GM23338 (cell line): ENCODE data around the gene ZNF385B. TPM values are rescaled to one million over a fixed set of nuclear protein-coding genes. Genes with fewer than 3 reads are reported as not detected.

Source experiments
- ATAC-seq: fragments of 200-7000 bp; cut with Tn5 transposase; 3 replicates; pipeline ENCODE4 v1.9.1; 2020
- DNase-seq: peaks from one replicate; pipeline ENCODE4 v3.0.0-alpha.2; 2015; ENCODE audit warnings: low spot score
- H2AFZ ChIP-seq: fragments of 200-600 bp; sonication (generic); 2 replicates; pipeline ENCODE4 v1.8.0; 2016; ENCODE audit warnings: antibody characterized with exemption, mild to moderate bottlenecking, moderate library complexity
- H3F3A ChIP-seq: fragments of 200-600 bp; sonication (generic); replicated peaks from 2 replicates; pipeline ENCODE4 v1.8.0; 2017; ENCODE audit warnings: antibody characterized with exemption, mixed run types, low read depth
- H3K27ac ChIP-seq: fragments of 200-600 bp; sonication (generic); 2 replicates; pipeline ENCODE4 v1.6.1; 2016; ENCODE audit warnings: low read depth
- H3K27me3 ChIP-seq: fragments of 200-600 bp; sonication (generic); 2 replicates; pipeline ENCODE4 v1.8.0; 2016; ENCODE audit warnings: mild to moderate bottlenecking, mixed run types, moderate library complexity; ENCODE audit not compliant: insufficient read depth
- H3K36me3 ChIP-seq: fragments of 200-600 bp; sonication (generic); 2 replicates; pipeline ENCODE4 v1.8.0; 2016; ENCODE audit warnings: mild to moderate bottlenecking; ENCODE audit not compliant: insufficient read depth
- H3K4me1 ChIP-seq: fragments of 200-600 bp; sonication (generic); 2 replicates; pipeline ENCODE4 v1.8.0; 2016; ENCODE audit warnings: mild to moderate bottlenecking, moderate library complexity; ENCODE audit not compliant: insufficient read depth
- H3K4me2 ChIP-seq: fragments of 200-600 bp; sonication (generic); 2 replicates; pipeline ENCODE4 v1.7.1; 2017; ENCODE audit warnings: mixed run types
- H3K4me3 ChIP-seq: fragments of 200-600 bp; sonication (generic); 2 replicates; pipeline ENCODE4 v1.6.1; 2016; ENCODE audit warnings: mixed run types
- H3K79me2 ChIP-seq: fragments of 200-600 bp; sonication (generic); replicated peaks from 2 replicates; pipeline ENCODE4 v1.8.0; 2017; ENCODE audit warnings: mild to moderate bottlenecking; ENCODE audit not compliant: insufficient read depth
- H3K9me2 ChIP-seq: fragments of 200-600 bp; sonication (generic); 2 replicates; pipeline ENCODE4 v1.8.0; 2017; ENCODE audit not compliant: insufficient read depth
- H4K20me1 ChIP-seq: fragments of 200-600 bp; sonication (generic); replicated peaks from 2 replicates; pipeline ENCODE4 v1.8.0; 2017; ENCODE audit warnings: mild to moderate bottlenecking; ENCODE audit not compliant: insufficient read depth
- H3K27ac Mint-ChIP-seq: 2 replicates; pipeline ENCODE4 v1.8.0; 2020; ENCODE audit warnings: inconsistent platforms, mild to moderate bottlenecking, moderate library complexity, mixed read lengths
- H3K27me3 Mint-ChIP-seq: 3 replicates; pipeline ENCODE4 v1.8.0; 2022; ENCODE audit warnings: low read depth, mild to moderate bottlenecking, moderate library complexity, mixed read lengths, inconsistent platforms; ENCODE audit not compliant: insufficient read depth, poor library complexity
- H3K36me3 Mint-ChIP-seq: 3 replicates; pipeline ENCODE4 v1.8.0; 2021; ENCODE audit warnings: low read depth, mild to moderate bottlenecking, inconsistent platforms, moderate library complexity, mixed read lengths
- H3K4me1 Mint-ChIP-seq: 3 replicates; pipeline ENCODE4 v1.8.0; 2020; ENCODE audit warnings: mild to moderate bottlenecking, inconsistent platforms, mixed read lengths
- H3K4me3 Mint-ChIP-seq: 3 replicates; pipeline ENCODE4 v1.8.0; 2021; ENCODE audit warnings: moderate library complexity, mild to moderate bottlenecking, inconsistent platforms, mixed read lengths
- H3K9me3 Mint-ChIP-seq: 3 replicates; pipeline ENCODE4 v1.8.0; 2020; ENCODE audit warnings: moderate library complexity, mild to moderate bottlenecking, inconsistent platforms, mixed read lengths
- CREB1 ChIP-seq: fragments of 250-450 bp; sonication (Bioruptor Pico); IDR thresholded peaks from 2 replicates; pipeline ENCODE4 v1.5.0; 2020; ENCODE audit warnings: low read depth, mild to moderate bottlenecking, moderate library complexity
- ETS1 ChIP-seq: IDR thresholded peaks from 2 replicates; pipeline ENCODE4 v1.6.1; 2016; ENCODE audit warnings: antibody characterized with exemption
- EZH2 ChIP-seq: fragments of 200-600 bp; sonication (generic); IDR thresholded peaks from one replicate; pipeline ENCODE4 v1.8.0; 2017; ENCODE audit warnings: antibody characterized with exemption, mild to moderate bottlenecking, low read depth; ENCODE audit not compliant: unreplicated experiment
- EZH2phosphoT487 ChIP-seq: fragments of 200-600 bp; sonication (generic); IDR thresholded peaks from one replicate; pipeline ENCODE4 v1.8.1; 2018; ENCODE audit warnings: antibody characterized with exemption; ENCODE audit not compliant: unreplicated experiment
- JUNB ChIP-seq: IDR thresholded peaks from one replicate; pipeline ENCODE4 v1.6.1; 2016; ENCODE audit warnings: antibody characterized with exemption; ENCODE audit not compliant: unreplicated experiment
- NANOG ChIP-seq: IDR thresholded peaks from 2 replicates; pipeline ENCODE4 v1.6.1; 2016; ENCODE audit warnings: antibody characterized with exemption, borderline replicate concordance
- POLR2AphosphoS5 ChIP-seq: IDR thresholded peaks from 2 replicates; pipeline ENCODE4 v1.6.1; 2016; ENCODE audit warnings: antibody characterized with exemption, low read depth
- STAT1 ChIP-seq: IDR thresholded peaks from one replicate; pipeline ENCODE4 v1.6.1; 2016; ENCODE audit warnings: antibody characterized with exemption; ENCODE audit not compliant: unreplicated experiment
- ZNF114 ChIP-seq: fragments of 250-450 bp; sonication (Bioruptor Pico); IDR thresholded peaks from 2 replicates; pipeline ENCODE4 v1.5.0; 2020; ENCODE audit warnings: mild to moderate bottlenecking, moderate library complexity
- ZNF331 ChIP-seq: fragments of 250-450 bp; sonication (Bioruptor Pico); IDR thresholded peaks from 2 replicates; pipeline ENCODE4 v1.5.0; 2020; ENCODE audit warnings: low read depth, mild to moderate bottlenecking, moderate library complexity
- polyA plus RNA-seq: library from polyadenylated mRNA; unstranded; fragments of >200 nt; fragmentation: Nextera tagmentation; extraction: Ambion mirVana; gene quantifications from 2 replicates; pipeline ENCODE4 v1.2.1, GENCODE V29; 2016
- total RNA-seq: library from RNA; depleted of rRNA; stranded (reverse); fragments of >200 nt; shearing (Covaris generic); gene quantifications from 2 replicates; pipeline ENCODE4 v1.2.3, GENCODE V29; 2014
- TF ChIP-seq, protein P1 (sequence below): fragments of 250-450 bp; sonication (Bioruptor Pico); IDR thresholded peaks from 2 replicates; pipeline ENCODE4 v1.5.0; 2020; ENCODE audit warnings: mild to moderate bottlenecking, moderate library complexity
- TF ChIP-seq, protein P2 (sequence below), 2 experiments: fragments of 200-600 bp in 1 of 2; sonication (generic) in 1 of 2; conservative IDR thresholded peaks; 2 replicates each; pipeline versions ENCODE4 v1.5.1 to v1.6.1; 2016 to 2017; ENCODE audit warnings: antibody characterized with exemption in 2 of 2, low read depth in 2 of 2, mild to moderate bottlenecking in 2 of 2, moderate library complexity in 1 of 2
- TF ChIP-seq, protein P3 (sequence below): IDR thresholded peaks from one replicate; pipeline ENCODE4 v1.6.1; 2018; ENCODE audit warnings: antibody characterized with exemption; ENCODE audit not compliant: unreplicated experiment

Gene ZNF385B
- total and polyA plus RNA-seq, 2 experiments from 2014 or later: 1.5 to 4.6 TPM

DNA sequence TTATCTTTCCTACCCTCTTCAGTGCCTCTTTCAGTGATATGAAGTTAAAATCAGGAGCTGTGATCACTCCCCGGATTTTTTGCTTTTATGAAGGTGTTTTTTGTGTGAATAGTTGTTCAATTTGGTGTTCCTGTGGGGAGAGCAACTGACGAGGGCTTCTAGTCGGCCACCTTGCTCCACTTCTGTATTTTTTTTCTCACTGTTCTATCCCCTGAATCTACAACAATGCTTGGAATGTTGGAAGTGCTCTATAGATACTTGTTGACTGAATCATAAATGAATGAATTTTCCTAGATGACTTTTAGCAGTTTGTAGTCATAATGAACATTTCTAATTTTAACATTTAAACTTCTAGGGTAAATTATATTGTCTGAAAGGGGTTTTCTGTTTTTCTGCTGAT lies 247.3 kb downstream of the ZNF385B start:
- no peak for DNase-seq
- no peak overlapping the region for H2AFZ ChIP-seq
- no peak overlapping the region for H3K4me2 ChIP-seq
- no peaks in the 10 kb centered on the region for H3K36me3 ChIP-seq
- 0 out of 2 replicates have a peak, but pooled peaks cover 2% of the 10 kb centered on the region for H3K4me1 ChIP-seq
- no peaks in the 10 kb centered on the region for H3F3A ChIP-seq
- Mint-ChIP-seq H3K9me3 (no peaks in the 10 kb centered on the region), H3K36me3 (no peaks in the 10 kb centered on the region; the same call in 2 of the 3 replicates), H3K27me3 (no peaks in the 10 kb centered on the region), H3K27ac (peak overlapping the region; percentile 34; the same call in 1 of the 2 replicates), H3K4me1 (peaks cover 3% of the 10 kb centered on the region), H3K4me3 (no peak overlapping the region)
- no peak for ATAC-seq
- H3K9me2 ChIP-seq: peaks cover 15% of the 10 kb centered on the region
- no peak overlapping the region for H3K27ac ChIP-seq
- TF ChIP-seq, protein P1, sequence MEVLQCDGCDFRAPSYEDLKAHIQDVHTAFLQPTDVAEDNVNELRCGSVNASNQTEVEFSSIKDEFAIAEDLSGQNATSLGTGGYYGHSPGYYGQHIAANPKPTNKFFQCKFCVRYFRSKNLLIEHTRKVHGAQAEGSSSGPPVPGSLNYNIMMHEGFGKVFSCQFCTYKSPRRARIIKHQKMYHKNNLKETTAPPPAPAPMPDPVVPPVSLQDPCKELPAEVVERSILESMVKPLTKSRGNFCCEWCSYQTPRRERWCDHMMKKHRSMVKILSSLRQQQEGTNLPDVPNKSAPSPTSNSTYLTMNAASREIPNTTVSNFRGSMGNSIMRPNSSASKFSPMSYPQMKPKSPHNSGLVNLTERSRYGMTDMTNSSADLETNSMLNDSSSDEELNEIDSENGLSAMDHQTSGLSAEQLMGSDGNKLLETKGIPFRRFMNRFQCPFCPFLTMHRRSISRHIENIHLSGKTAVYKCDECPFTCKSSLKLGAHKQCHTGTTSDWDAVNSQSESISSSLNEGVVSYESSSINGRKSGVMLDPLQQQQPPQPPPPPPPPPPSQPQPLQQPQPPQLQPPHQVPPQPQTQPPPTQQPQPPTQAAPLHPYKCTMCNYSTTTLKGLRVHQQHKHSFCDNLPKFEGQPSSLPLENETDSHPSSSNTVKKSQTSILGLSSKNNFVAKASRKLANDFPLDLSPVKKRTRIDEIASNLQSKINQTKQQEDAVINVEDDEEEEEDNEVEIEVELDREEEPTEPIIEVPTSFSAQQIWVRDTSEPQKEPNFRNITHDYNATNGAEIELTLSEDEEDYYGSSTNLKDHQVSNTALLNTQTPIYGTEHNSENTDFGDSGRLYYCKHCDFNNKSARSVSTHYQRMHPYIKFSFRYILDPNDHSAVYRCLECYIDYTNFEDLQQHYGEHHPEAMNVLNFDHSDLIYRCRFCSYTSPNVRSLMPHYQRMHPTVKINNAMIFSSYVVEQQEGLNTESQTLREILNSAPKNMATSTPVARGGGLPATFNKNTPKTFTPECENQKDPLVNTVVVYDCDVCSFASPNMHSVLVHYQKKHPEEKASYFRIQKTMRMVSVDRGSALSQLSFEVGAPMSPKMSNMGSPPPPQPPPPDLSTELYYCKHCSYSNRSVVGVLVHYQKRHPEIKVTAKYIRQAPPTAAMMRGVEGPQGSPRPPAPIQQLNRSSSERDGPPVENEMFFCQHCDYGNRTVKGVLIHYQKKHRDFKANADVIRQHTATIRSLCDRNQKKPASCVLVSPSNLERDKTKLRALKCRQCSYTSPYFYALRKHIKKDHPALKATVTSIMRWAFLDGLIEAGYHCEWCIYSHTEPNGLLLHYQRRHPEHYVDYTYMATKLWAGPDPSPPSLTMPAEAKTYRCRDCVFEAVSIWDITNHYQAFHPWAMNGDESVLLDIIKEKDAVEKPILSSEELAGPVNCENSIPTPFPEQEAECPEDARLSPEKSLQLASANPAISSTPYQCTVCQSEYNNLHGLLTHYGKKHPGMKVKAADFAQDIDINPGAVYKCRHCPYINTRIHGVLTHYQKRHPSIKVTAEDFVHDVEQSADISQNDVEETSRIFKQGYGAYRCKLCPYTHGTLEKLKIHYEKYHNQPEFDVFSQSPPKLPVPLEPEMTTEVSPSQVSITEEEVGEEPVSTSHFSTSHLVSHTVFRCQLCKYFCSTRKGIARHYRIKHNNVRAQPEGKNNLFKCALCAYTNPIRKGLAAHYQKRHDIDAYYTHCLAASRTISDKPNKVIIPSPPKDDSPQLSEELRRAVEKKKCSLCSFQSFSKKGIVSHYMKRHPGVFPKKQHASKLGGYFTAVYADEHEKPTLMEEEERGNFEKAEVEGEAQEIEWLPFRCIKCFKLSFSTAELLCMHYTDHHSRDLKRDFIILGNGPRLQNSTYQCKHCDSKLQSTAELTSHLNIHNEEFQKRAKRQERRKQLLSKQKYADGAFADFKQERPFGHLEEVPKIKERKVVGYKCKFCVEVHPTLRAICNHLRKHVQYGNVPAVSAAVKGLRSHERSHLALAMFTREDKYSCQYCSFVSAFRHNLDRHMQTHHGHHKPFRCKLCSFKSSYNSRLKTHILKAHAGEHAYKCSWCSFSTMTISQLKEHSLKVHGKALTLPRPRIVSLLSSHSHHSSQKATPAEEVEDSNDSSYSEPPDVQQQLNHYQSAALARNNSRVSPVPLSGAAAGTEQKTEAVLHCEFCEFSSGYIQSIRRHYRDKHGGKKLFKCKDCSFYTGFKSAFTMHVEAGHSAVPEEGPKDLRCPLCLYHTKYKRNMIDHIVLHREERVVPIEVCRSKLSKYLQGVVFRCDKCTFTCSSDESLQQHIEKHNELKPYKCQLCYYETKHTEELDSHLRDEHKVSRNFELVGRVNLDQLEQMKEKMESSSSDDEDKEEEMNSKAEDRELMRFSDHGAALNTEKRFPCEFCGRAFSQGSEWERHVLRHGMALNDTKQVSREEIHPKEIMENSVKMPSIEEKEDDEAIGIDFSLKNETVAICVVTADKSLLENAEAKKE: no peak
- TF ChIP-seq STAT1 (no peak), EZH2 (no peak), JUNB (no peak), NANOG (no peak), CREB1 (CRISPR knock-in tag) (no peak), ETS1 (no peak), POLR2AphosphoS5 (no peak), ZNF331 (no peak), EZH2phosphoT487 (no peak), ZNF114 (CRISPR knock-in tag) (no peak)
- TF ChIP-seq, protein P2, sequence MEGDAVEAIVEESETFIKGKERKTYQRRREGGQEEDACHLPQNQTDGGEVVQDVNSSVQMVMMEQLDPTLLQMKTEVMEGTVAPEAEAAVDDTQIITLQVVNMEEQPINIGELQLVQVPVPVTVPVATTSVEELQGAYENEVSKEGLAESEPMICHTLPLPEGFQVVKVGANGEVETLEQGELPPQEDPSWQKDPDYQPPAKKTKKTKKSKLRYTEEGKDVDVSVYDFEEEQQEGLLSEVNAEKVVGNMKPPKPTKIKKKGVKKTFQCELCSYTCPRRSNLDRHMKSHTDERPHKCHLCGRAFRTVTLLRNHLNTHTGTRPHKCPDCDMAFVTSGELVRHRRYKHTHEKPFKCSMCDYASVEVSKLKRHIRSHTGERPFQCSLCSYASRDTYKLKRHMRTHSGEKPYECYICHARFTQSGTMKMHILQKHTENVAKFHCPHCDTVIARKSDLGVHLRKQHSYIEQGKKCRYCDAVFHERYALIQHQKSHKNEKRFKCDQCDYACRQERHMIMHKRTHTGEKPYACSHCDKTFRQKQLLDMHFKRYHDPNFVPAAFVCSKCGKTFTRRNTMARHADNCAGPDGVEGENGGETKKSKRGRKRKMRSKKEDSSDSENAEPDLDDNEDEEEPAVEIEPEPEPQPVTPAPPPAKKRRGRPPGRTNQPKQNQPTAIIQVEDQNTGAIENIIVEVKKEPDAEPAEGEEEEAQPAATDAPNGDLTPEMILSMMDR (conservative IDR thresholded peaks at IDR 0.05; ENCODE audit: low read depth in 2 of 2): no peak
- TF ChIP-seq, protein P3, sequence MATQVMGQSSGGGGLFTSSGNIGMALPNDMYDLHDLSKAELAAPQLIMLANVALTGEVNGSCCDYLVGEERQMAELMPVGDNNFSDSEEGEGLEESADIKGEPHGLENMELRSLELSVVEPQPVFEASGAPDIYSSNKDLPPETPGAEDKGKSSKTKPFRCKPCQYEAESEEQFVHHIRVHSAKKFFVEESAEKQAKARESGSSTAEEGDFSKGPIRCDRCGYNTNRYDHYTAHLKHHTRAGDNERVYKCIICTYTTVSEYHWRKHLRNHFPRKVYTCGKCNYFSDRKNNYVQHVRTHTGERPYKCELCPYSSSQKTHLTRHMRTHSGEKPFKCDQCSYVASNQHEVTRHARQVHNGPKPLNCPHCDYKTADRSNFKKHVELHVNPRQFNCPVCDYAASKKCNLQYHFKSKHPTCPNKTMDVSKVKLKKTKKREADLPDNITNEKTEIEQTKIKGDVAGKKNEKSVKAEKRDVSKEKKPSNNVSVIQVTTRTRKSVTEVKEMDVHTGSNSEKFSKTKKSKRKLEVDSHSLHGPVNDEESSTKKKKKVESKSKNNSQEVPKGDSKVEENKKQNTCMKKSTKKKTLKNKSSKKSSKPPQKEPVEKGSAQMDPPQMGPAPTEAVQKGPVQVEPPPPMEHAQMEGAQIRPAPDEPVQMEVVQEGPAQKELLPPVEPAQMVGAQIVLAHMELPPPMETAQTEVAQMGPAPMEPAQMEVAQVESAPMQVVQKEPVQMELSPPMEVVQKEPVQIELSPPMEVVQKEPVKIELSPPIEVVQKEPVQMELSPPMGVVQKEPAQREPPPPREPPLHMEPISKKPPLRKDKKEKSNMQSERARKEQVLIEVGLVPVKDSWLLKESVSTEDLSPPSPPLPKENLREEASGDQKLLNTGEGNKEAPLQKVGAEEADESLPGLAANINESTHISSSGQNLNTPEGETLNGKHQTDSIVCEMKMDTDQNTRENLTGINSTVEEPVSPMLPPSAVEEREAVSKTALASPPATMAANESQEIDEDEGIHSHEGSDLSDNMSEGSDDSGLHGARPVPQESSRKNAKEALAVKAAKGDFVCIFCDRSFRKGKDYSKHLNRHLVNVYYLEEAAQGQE: no peak
- no peaks in the 10 kb centered on the region for H3K79me2 ChIP-seq
- no peak overlapping the region for H3K4me3 ChIP-seq
- H4K20me1 ChIP-seq: no peaks in the 10 kb centered on the region
- H3K27me3 ChIP-seq: no peaks in the 10 kb centered on the region
